ENCODE measurements around the gene FAM171A1.

DNA sequence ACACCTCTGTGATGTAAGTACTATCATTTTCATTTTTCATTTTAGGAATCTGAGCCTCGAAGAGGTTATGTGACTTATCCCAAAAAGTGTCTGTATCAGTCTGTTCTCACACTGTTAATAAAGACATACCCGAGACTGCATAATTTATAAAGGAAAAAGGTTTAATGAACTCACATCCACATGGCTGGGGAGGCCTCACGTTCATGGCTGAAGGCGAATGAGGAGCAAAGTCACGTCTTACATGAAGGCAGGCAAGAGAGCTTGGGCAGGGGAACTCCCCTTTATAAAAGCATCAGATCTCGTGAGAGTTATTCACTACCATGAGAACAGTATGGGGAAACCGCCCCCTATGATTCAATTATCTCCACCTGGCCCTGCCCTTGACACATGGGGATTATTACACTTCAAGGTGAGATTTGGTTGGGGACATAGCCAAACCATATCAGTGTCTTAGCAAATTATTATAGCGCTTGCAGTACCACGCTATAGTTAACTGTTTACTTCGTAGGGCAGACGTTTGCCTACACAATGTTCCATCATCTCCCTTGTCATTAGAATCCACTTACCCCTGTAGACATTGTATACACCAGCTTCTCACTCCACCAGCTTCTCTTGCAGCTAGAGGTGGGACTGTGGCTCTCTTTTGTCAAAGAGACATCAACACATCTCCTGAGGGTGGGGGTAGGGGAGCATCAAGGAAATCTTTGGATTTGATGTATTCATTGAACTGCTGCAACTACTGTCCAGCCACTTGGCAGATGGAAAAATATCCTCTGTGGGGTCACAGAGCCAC is 187.2 kb downstream of the FAM171A1 start:
- no peak for TF ChIP-seq POLR2A (IDR thresholded peaks at IDR 0.05; ENCODE audit: low read length)
- no peak for TF ChIP-seq GATA1 (IDR thresholded peaks at IDR 0.05; ENCODE audit: low read depth, low read length)

Measured in erythroblast (primary cell).